Transverse colon (tissue), 4 donors: ENCODE measurements around the gene CCL11. TPM values are rescaled to one million over a fixed set of nuclear protein-coding genes. Genes with fewer than 3 reads are reported as not detected.
A peak's percentile ranks its signal among the peaks of the same experiment; 100 is the strongest.

Experiments used
- DNase-seq: peaks from one replicate; pipeline ENCODE4 v3.0.0-alpha.2; 2019
- H3K27ac ChIP-seq, 4 donors: fragments of 200-600 bp; sonication (generic); 2 replicates each; pipeline ENCODE4 v1.5.1; 2016 to 2018; ENCODE audit warnings: inconsistent platforms in 4 of 4
- H3K27me3 ChIP-seq: fragments of 200-600 bp; sonication (generic); 2 replicates; pipeline ENCODE4 v1.5.1; 2017; ENCODE audit warnings: inconsistent platforms
- H3K36me3 ChIP-seq, 4 donors: fragments of 200-600 bp; sonication (generic); 2 replicates each; pipeline ENCODE4 v1.5.1; 2017 to 2019; ENCODE audit warnings: inconsistent platforms in 4 of 4
- H3K4me1 ChIP-seq, 4 donors: fragments of 200-600 bp; sonication (generic); 2 replicates each; pipeline ENCODE4 v1.5.1; 2017 to 2020; ENCODE audit warnings: inconsistent platforms in 4 of 4
- H3K4me3 ChIP-seq, 4 donors: fragments of 200-600 bp; sonication (generic); 1 replicate in 1 of 4; 2 replicates in 3 of 4; pipeline versions ENCODE4 v1.5.1 to v1.6.1; 2017 to 2019; ENCODE audit warnings: inconsistent platforms in 4 of 4
- H3K9me3 ChIP-seq, 2 donors: fragments of 200-600 bp; sonication (generic); 2 replicates each; pipeline ENCODE4 v1.5.1; 2017 to 2019; ENCODE audit warnings: inconsistent platforms in 2 of 2
- CTCF ChIP-seq, 5 experiments: fragments of 200-600 bp in 3 of 5; fragments of 450-650 bp in 2 of 5; sonication (generic) in 3 of 5; IDR thresholded peaks; 1 replicate in 2 of 5; 2 replicates in 3 of 5; pipeline ENCODE4 v1.5.1; 2016 to 2017; ENCODE audit warnings: antibody characterized with exemption in 5 of 5, inconsistent platforms in 3 of 5, mild to moderate bottlenecking in 2 of 5, moderate library complexity in 1 of 5
- EP300 ChIP-seq: sonication (generic); formaldehyde crosslinking; IDR thresholded peaks from one replicate; pipeline ENCODE4 v1.6.1; 2017; ENCODE audit warnings: antibody characterized with exemption, low read depth
- POLR2A ChIP-seq: fragments of 450-650 bp; IDR thresholded peaks from one replicate; pipeline ENCODE4 v1.6.1; 2016; ENCODE audit warnings: antibody characterized with exemption, mild to moderate bottlenecking, moderate library complexity
- POLR2AphosphoS5 ChIP-seq, 3 donors: sonication (generic); formaldehyde crosslinking; IDR thresholded peaks; one replicate each; pipeline ENCODE4 v1.6.1; 2016; ENCODE audit warnings: antibody characterized with exemption in 3 of 3
- WGBS, 2 donors: methylation state at CpG; one replicate each; pipeline ENCODE4 v1.1.5; 2018; ENCODE audit warnings: low coverage in 1 of 2; 5-methylcytosine and 5-hydroxymethylcytosine counted together
- in situ Hi-C, 4 donors: fragments of 200-750 bp; cut with MboI; loops; one replicate each; pipeline versions ENCODE4 v1.15.0 to v1.15.1; 2017; ENCODE audit warnings: low sequenced_read_pairs in 3 of 4, low pct_ligation_motif_present in 1 of 4, low pct_unique_long_range_greater_than_20kb in 1 of 4
- intact Hi-C: fragments of 100-400 bp; cut with DNase I; formaldehyde crosslinking; loops from one replicate; pipeline ENCODE4 v1.15.1; 2023; ENCODE audit warnings: low total_unique reads
- total RNA-seq, 4 donors: library from RNA; depleted of rRNA; stranded (reverse); fragments of >200 nt; gene quantifications; one replicate each; pipeline ENCODE4 v1.1.0, GENCODE V29; 2016

CCL11 gene
- total RNA-seq, 4 donors from 2014 or later = 3.0 to 10.5 (median 5.8) TPM

- TF ChIP-seq CTCF (IDR thresholded peaks at IDR 0.05) (no peak), POLR2A (no peak), POLR2AphosphoS5 (IDR thresholded peaks at IDR 0.05) (no peak), EP300 (no peak)
- no peaks in the 10 kb centered on the region for H3K9me3 ChIP-seq
- H3K36me3 ChIP-seq = no peaks in the 10 kb centered on the region
- H3K4me3 ChIP-seq = no peak overlapping the region
- WGBS, 2 donors = 69 to 74% methylated on average over 6 to 8 of the region's 8 CpGs
- peaks cover 0 to 45% (median 1%) of the 10 kb centered on the region in 4 donors for H3K4me1 ChIP-seq
- H3K27me3 ChIP-seq = no peaks in the 10 kb centered on the region
- intact Hi-C loops = no loop called here
- peak overlapping the region in 3 of 4 donors; percentile 31 to 43 (median 35) for H3K27ac ChIP-seq
- in situ Hi-C loops = no loop called here
- DNase-seq = no peak
Observed at GRCh38 chr17:34242587-34243363, 42.8 kb upstream of the CCL11 start.

- intact Hi-C loops (no loop called here), in situ Hi-C loops (no loop called here)
- Histone ChIP-seq H3K4me1 (peaks cover 5 to 45% (median 7%) of the 10 kb centered on the region in 4 donors), H3K36me3 (no peaks in the 10 kb centered on the region), H3K27me3 (no peaks in the 10 kb centered on the region), H3K9me3 (no peaks in the 10 kb centered on the region), H3K27ac (peak overlapping the region in 2 of 4 donors; percentile 31 to 35), H3K4me3 (no peak overlapping the region)
- WGBS, 2 donors = 50 to 63% methylated on average over 4 to 7 of the region's 7 CpGs
- TF ChIP-seq POLR2A (no peak), EP300 (no peak), CTCF (IDR thresholded peaks at IDR 0.05) (no peak), POLR2AphosphoS5 (IDR thresholded peaks at IDR 0.05) (no peak)
- DNase-seq = no peak
Observed at GRCh38 chr17:34243364-34244320, 41.9 kb upstream of the CCL11 start.

- intact Hi-C loops (no loop called here), in situ Hi-C loops (no loop called here)
- Histone ChIP-seq H3K36me3 (no peaks in the 10 kb centered on the region), H3K9me3 (no peaks in the 10 kb centered on the region), H3K27ac (peak overlapping the region in 1 of 4 donors; percentile 25), H3K4me1 (peaks cover 14 to 61% (median 19%) of the 10 kb centered on the region in 4 donors), H3K4me3 (no peak overlapping the region), H3K27me3 (no peaks in the 10 kb centered on the region)
- WGBS, 2 donors = 64% methylated on average over 6 of the region's 6 CpGs
- TF ChIP-seq POLR2A (no peak), EP300 (no peak), CTCF (IDR thresholded peaks at IDR 0.05) (no peak), POLR2AphosphoS5 (IDR thresholded peaks at IDR 0.05) (no peak)
- DNase-seq = no peak
Observed at GRCh38 chr17:34245351-34245905, 40.1 kb upstream of the CCL11 start.

- Histone ChIP-seq H3K4me1 (peaks cover 15 to 61% (median 27%) of the 10 kb centered on the region in 4 donors), H3K36me3 (no peaks in the 10 kb centered on the region), H3K9me3 (no peaks in the 10 kb centered on the region), H3K27ac (peak overlapping the region in 2 of 4 donors; percentile 29 to 31), H3K27me3 (no peaks in the 10 kb centered on the region), H3K4me3 (no peak overlapping the region)
- WGBS, 2 donors = 64 to 75% methylated on average over 1 of the region's 1 CpG
- no peak for DNase-seq
- intact Hi-C loops (no loop called here), in situ Hi-C loops (no loop called here)
- no peak for TF ChIP-seq CTCF (IDR thresholded peaks at IDR 0.05)
- TF ChIP-seq EP300 = no peak
- TF ChIP-seq POLR2A = no peak
- no peak for TF ChIP-seq POLR2AphosphoS5 (IDR thresholded peaks at IDR 0.05)
Observed at GRCh38 chr17:34246446-34246845, 39.1 kb upstream of the CCL11 start.
